Measurements from ENCODE around the gene MUC6.

MUC6 gene

DNA sequence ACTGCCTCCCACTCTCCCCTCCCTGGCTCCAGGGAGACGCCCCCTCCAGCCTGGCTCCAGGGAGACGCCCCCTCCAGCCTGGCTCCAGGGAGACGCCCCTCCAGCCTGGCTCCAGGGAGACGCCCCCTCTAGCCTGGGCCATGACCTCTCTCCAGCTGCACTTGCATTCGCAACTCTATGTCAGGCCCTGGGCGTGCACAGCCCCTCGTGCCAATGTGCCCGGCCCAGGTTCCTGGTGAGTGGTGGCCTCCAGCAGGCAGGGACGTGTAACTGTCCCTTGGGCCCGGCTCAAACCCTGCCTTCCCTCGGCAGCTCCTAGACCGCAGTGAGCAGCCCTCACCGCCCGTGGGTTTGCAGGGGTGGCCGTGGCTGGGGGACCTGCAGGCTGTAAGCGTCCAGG is 6.9 kb downstream of the MUC6 start:
- Histone ChIP-seq H3K27me3 (ENCODE audit: insufficient read depth, low read depth) (peaks cover 16% of the 10 kb centered on the region; the same call in 1 of the 2 replicates), H2AFZ (ENCODE audit: low read depth) (no peak overlapping the region), H3K36me3 (ENCODE audit: insufficient read depth) (no peaks in the 10 kb centered on the region), H3K79me2 (ENCODE audit: insufficient read depth, low read depth) (no peaks in the 10 kb centered on the region), H3K9ac (no peak overlapping the region), H3K27ac (no peak overlapping the region), H3K4me3 (IDR thresholded peaks at IDR 0.05; ENCODE audit: insufficient read depth, low read depth, low read length) (no peak overlapping the region), H3K4me1 (ENCODE audit: low read depth, poor library complexity, severe bottlenecking) (no peaks in the 10 kb centered on the region), H3K4me2 (no peak overlapping the region), H4K20me1 (ENCODE audit: insufficient read depth) (no peaks in the 10 kb centered on the region)
- TF ChIP-seq, protein P1, sequence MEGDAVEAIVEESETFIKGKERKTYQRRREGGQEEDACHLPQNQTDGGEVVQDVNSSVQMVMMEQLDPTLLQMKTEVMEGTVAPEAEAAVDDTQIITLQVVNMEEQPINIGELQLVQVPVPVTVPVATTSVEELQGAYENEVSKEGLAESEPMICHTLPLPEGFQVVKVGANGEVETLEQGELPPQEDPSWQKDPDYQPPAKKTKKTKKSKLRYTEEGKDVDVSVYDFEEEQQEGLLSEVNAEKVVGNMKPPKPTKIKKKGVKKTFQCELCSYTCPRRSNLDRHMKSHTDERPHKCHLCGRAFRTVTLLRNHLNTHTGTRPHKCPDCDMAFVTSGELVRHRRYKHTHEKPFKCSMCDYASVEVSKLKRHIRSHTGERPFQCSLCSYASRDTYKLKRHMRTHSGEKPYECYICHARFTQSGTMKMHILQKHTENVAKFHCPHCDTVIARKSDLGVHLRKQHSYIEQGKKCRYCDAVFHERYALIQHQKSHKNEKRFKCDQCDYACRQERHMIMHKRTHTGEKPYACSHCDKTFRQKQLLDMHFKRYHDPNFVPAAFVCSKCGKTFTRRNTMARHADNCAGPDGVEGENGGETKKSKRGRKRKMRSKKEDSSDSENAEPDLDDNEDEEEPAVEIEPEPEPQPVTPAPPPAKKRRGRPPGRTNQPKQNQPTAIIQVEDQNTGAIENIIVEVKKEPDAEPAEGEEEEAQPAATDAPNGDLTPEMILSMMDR (conservative IDR thresholded peaks at IDR 0.05; ENCODE audit: low read depth, low read length) = no peak

DNA sequence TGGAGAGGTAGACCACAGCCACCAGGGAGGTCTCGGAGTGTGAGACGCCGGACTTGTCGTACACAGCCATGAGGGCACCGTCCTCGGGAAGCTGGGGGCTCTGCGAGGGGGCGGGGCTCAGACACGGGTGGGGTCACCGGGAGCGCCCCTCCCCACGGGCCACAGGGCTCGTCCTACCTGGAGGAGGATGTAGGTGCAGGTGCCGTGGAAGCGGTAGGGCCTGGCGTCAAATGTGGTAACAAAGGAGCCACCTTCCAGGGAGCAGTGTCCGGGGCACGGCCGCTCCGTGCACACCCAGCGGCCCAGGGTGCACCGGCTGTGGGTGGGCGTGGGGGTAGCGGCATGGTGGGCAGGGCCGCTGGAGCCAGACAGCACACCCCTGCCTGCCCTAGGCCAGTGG is 7.5 kb downstream of the MUC6 start:
- Histone ChIP-seq H3K36me3 (ENCODE audit: insufficient read depth) (no peaks in the 10 kb centered on the region), H3K27me3 (ENCODE audit: insufficient read depth, low read depth) (peaks cover 12% of the 10 kb centered on the region; the same call in 1 of the 2 replicates), H3K27ac (no peak overlapping the region), H3K4me2 (no peak overlapping the region), H3K4me1 (ENCODE audit: low read depth, poor library complexity, severe bottlenecking) (no peaks in the 10 kb centered on the region), H3K79me2 (ENCODE audit: insufficient read depth, low read depth) (no peaks in the 10 kb centered on the region), H2AFZ (ENCODE audit: low read depth) (no peak overlapping the region), H3K9ac (no peak overlapping the region), H4K20me1 (ENCODE audit: insufficient read depth) (no peaks in the 10 kb centered on the region), H3K4me3 (IDR thresholded peaks at IDR 0.05; ENCODE audit: insufficient read depth, low read depth, low read length) (no peak overlapping the region)
- TF ChIP-seq, protein P1 (conservative IDR thresholded peaks at IDR 0.05; ENCODE audit: low read depth, low read length) = no peak

DNA sequence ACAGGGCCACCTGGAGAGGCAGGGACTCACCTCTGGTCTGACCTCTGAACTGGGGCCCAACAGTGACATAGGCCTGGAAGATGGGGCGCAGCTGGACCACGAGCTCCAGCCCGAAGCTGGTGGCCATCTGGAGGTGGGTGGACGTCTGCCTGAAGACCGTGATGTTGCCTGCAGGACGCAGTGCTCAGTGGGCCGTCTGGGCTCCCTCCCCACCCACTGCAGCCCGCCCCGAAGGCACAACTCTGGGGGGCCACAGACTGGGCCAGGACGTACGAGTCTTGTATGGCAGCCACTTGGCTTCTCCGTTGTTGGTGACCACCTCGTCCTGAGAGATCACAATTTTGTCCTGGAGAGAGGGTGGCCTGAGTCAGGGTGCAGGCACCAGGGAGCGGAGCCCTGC is 7.9 kb downstream of the MUC6 start:
- H3K4me3 ChIP-seq (IDR thresholded peaks at IDR 0.05; ENCODE audit: insufficient read depth, low read depth, low read length) = no peak overlapping the region
- no peaks in the 10 kb centered on the region for H3K4me1 ChIP-seq (ENCODE audit: low read depth, poor library complexity, severe bottlenecking)
- peaks cover 8% of the 10 kb centered on the region; the same call in 1 of the 2 replicates for H3K27me3 ChIP-seq (ENCODE audit: insufficient read depth, low read depth)
- TF ChIP-seq, protein P1 (conservative IDR thresholded peaks at IDR 0.05; ENCODE audit: low read depth, low read length) = no peak
- no peak overlapping the region for H3K4me2 ChIP-seq
- no peak overlapping the region for H2AFZ ChIP-seq (ENCODE audit: low read depth)
- no peaks in the 10 kb centered on the region for H3K79me2 ChIP-seq (ENCODE audit: insufficient read depth, low read depth)
- no peaks in the 10 kb centered on the region for H4K20me1 ChIP-seq (ENCODE audit: insufficient read depth)
- no peaks in the 10 kb centered on the region for H3K36me3 ChIP-seq (ENCODE audit: insufficient read depth)
- H3K27ac ChIP-seq = no peak overlapping the region
- no peak overlapping the region for H3K9ac ChIP-seq

DNA sequence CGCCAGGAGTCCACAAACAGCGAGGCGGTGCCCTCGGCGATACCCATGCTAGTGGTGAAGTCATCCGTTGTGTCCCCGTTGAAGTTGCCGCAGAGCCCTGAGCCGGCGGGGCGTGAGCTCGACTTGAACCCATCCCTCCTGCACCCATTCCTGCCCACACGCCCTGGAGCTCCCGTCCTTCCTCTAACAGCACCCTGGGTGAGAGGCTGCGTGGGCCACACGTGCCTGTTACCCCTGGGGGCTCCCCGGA is 8.3 kb downstream of the MUC6 start:
- Histone ChIP-seq H3K27ac (no peak overlapping the region), H2AFZ (ENCODE audit: low read depth) (no peak overlapping the region), H3K27me3 (ENCODE audit: insufficient read depth, low read depth) (peaks cover 8% of the 10 kb centered on the region; the same call in 1 of the 2 replicates), H3K4me2 (no peak overlapping the region), H3K79me2 (ENCODE audit: insufficient read depth, low read depth) (no peaks in the 10 kb centered on the region), H3K9ac (no peak overlapping the region), H3K36me3 (ENCODE audit: insufficient read depth) (no peaks in the 10 kb centered on the region), H3K4me1 (ENCODE audit: low read depth, poor library complexity, severe bottlenecking) (no peaks in the 10 kb centered on the region), H3K4me3 (IDR thresholded peaks at IDR 0.05; ENCODE audit: insufficient read depth, low read depth, low read length) (no peak overlapping the region), H4K20me1 (ENCODE audit: insufficient read depth) (no peaks in the 10 kb centered on the region)
- TF ChIP-seq, protein P1 (conservative IDR thresholded peaks at IDR 0.05; ENCODE audit: low read depth, low read length) = no peak
